GM23248 (cell line): ENCODE data around the gene RECQL5.

Source experiments
- EZH2 ChIP-seq: fragments of 200-600 bp; sonication (generic); IDR thresholded peaks from 2 replicates; pipeline ENCODE4 v1.6.1; 2018; ENCODE audit warnings: antibody characterized with exemption, mild to moderate bottlenecking; ENCODE audit not compliant: insufficient read depth, poor library complexity, severe bottlenecking
- EZH2phosphoT487 ChIP-seq: fragments of 200-600 bp; sonication (generic); IDR thresholded peaks from 2 replicates; pipeline ENCODE4 v1.6.1; 2018; ENCODE audit warnings: antibody characterized with exemption, moderate library complexity, mild to moderate bottlenecking, low read depth; ENCODE audit not compliant: insufficient read depth

- no peak for TF ChIP-seq EZH2phosphoT487
- no peak for TF ChIP-seq EZH2
Observed at GRCh38 chr17:75639771-75640555, 27.0 kb downstream of the RECQL5 start.
